K562 (cell line): ENCODE measurements around the gene SYNJ2. TPM values are rescaled to one million over a fixed set of nuclear protein-coding genes. Genes with fewer than 3 reads are reported as not detected.

Experiments
- ATAC-seq: fragments of 200-7000 bp; cut with Tn5 transposase; 3 replicates; pipeline ENCODE4 v1.9.1; 2020; ENCODE audit warnings: moderate library complexity
- BruUV-seq: library from RNA; stranded (reverse); fragments of 400-500 nt; replicated peaks from 2 replicates; lab custom pipeline; 2021; lab: Mats Ljungman, UMichigan
- CTCF ChIA-PET: fragments of 300-600 bp; formaldehyde crosslinking; extraction: SDS; loops from one replicate; lab custom pipeline; 2021; ENCODE audit warnings: low intra/inter-chr PET ratio; lab: Yijun Ruan, JAX
- POLR2A ChIA-PET: fragments of 300-600, 350-650 bp; sonication (Branson Sonifier 250); formaldehyde crosslinking; extraction: SDS; loops from one replicate; lab custom pipeline; 2021; ENCODE audit warnings: antibody characterized with exemption, inconsistent platforms; lab: Yijun Ruan, JAX
- DNase-seq, 4 experiments: peaks; one replicate each; pipeline versions ENCODE4 v3.0.0 to v3.0.0-alpha.2; 2011 to 2018; ENCODE audit warnings: low spot score in 3 of 4, mixed read lengths in 3 of 4; ENCODE audit errors: extremely low read depth in 1 of 4
- FAIRE-seq: peaks from 2 replicates; lab custom pipeline; 2011; peaks lifted over from hg19 to GRCh38; lab: Jason Lieb, UNC
- H2AFZ ChIP-seq: 2 replicates; pipeline ENCODE4 v1.6.0; 2011; ENCODE audit warnings: low read depth, low read length, control low read depth, inconsistent platforms
- H3K27ac ChIP-seq: fragments of 200-600 bp; 3 replicates; pipeline ENCODE4 v1.8.0; 2011; ENCODE audit warnings: low read depth, mild to moderate bottlenecking, control low read depth, inconsistent platforms, low read length, moderate library complexity, mixed read lengths; ENCODE audit errors: extremely low read depth
- H3K27me3 ChIP-seq, 2 experiments: fragments of 300-600 bp in 1 of 2; 2 replicates in 1 of 2; 3 replicates in 1 of 2; pipeline versions ENCODE4 v1.6.0 to v1.8.0; 2011; ENCODE audit warnings: inconsistent platforms in 2 of 2, low read length in 2 of 2, mild to moderate bottlenecking in 1 of 2, mixed read lengths in 1 of 2, moderate library complexity in 1 of 2; ENCODE audit not compliant: control insufficient read depth in 2 of 2, insufficient read depth in 2 of 2
- H3K36me3 ChIP-seq: fragments of 300-600 bp; 3 replicates; pipeline ENCODE4 v1.8.0; 2011; ENCODE audit warnings: mild to moderate bottlenecking, low read length, inconsistent platforms; ENCODE audit not compliant: control insufficient read depth, insufficient read depth
- H3K4me1 ChIP-seq, 2 experiments: fragments of 200-600 bp in 1 of 2; replicated peaks in 1 of 2; 2 replicates in 1 of 2; 3 replicates in 1 of 2; pipeline versions ENCODE4 v1.5.1 to v1.8.0; 2011; ENCODE audit warnings: inconsistent platforms in 2 of 2, low read length in 2 of 2, mild to moderate bottlenecking in 1 of 2, mixed read lengths in 1 of 2, moderate library complexity in 1 of 2; ENCODE audit not compliant: control insufficient read depth in 2 of 2, insufficient read depth in 2 of 2
- H3K4me2 ChIP-seq: 2 replicates; pipeline ENCODE4 v1.6.1; 2011; ENCODE audit warnings: low read length, control low read depth, inconsistent platforms, mixed read lengths; ENCODE audit not compliant: insufficient read depth
- H3K4me3 ChIP-seq: fragments of 200-600 bp; sonication (generic), shearing (Covaris generic); 2 replicates; pipeline ENCODE4 v1.5.1; 2016; ENCODE audit warnings: control low read depth, inconsistent platforms
- H3K79me2 ChIP-seq: fragments of 200-600 bp; 3 replicates; pipeline ENCODE4 v1.8.0; 2011; ENCODE audit warnings: low read length, inconsistent platforms; ENCODE audit not compliant: control insufficient read depth, insufficient read depth
- H3K9ac ChIP-seq, 2 experiments: 2 replicates each; pipeline versions ENCODE4 v1.6.0 to v1.6.1; 2011; ENCODE audit warnings: low read depth in 2 of 2, low read length in 2 of 2, control low read depth in 1 of 2, inconsistent platforms in 1 of 2, mild to moderate bottlenecking in 1 of 2, mixed read lengths in 1 of 2; ENCODE audit not compliant: insufficient read depth in 1 of 2
- H3K9me1 ChIP-seq: one replicate; pipeline ENCODE4 v1.6.0; 2011; ENCODE audit warnings: inconsistent platforms, mild to moderate bottlenecking, low read length, moderate library complexity; ENCODE audit not compliant: control insufficient read depth, insufficient read depth
- H3K9me3 ChIP-seq: replicated peaks from 2 replicates; pipeline ENCODE4 v1.5.1; 2011; ENCODE audit warnings: low read depth, low read length, inconsistent platforms; ENCODE audit not compliant: control insufficient read depth, insufficient read depth
- H4K20me1 ChIP-seq: replicated peaks from 2 replicates; pipeline ENCODE4 v1.6.1; 2011; ENCODE audit warnings: low read length, inconsistent platforms, mixed read lengths; ENCODE audit not compliant: control insufficient read depth, insufficient read depth
- ATF3 ChIP-seq, 2 experiments: fragments of 450-650 bp in 1 of 2; sonication (generic) in 1 of 2; formaldehyde crosslinking in 1 of 2; IDR thresholded peaks in 1 of 2; conservative IDR thresholded peaks in 1 of 2; 2 replicates each; pipeline versions ENCODE4 v1.6.1 to v1.8.1; 2016 to 2023; ENCODE audit warnings: mild to moderate bottlenecking in 2 of 2, moderate library complexity in 2 of 2, inconsistent platforms in 1 of 2, missing genetic modification reagents in 1 of 2
- BRD9 ChIP-seq: fragments of 450-650 bp; IDR thresholded peaks from 2 replicates; pipeline ENCODE4 v1.6.1; 2018; ENCODE audit warnings: low read depth; ENCODE audit not compliant: partially characterized antibody
- NUFIP1 ChIP-seq: fragments of 450-650 bp; IDR thresholded peaks from 2 replicates; pipeline ENCODE4 v1.6.1; 2018; ENCODE audit not compliant: partially characterized antibody
- PHTF2 ChIP-seq: fragments of 250-450 bp; sonication (Bioruptor Pico); IDR thresholded peaks from 2 replicates; pipeline ENCODE4 v1.5.0; 2021; ENCODE audit warnings: mild to moderate bottlenecking
- RHOXF2B ChIP-seq: fragments of 250-450 bp; sonication (Bioruptor Pico); conservative IDR thresholded peaks from 2 replicates; pipeline ENCODE4 v1.5.1; 2021
- SETDB1 ChIP-seq: IDR thresholded peaks from one replicate; pipeline ENCODE4 v1.6.1; 2012; ENCODE audit warnings: low read length, control low read depth, inconsistent platforms
- THRAP3 ChIP-seq: fragments of 450-650 bp; IDR thresholded peaks from 2 replicates; pipeline ENCODE4 v1.6.1; 2016; ENCODE audit warnings: mild to moderate bottlenecking, inconsistent platforms, borderline replicate concordance
- USF2 ChIP-seq: sonication (generic); formaldehyde crosslinking; IDR thresholded peaks from 2 replicates; pipeline ENCODE4 v1.5.0; 2020; ENCODE audit warnings: missing genetic modification reagents
- ZC3H11A ChIP-seq: IDR thresholded peaks from 2 replicates; pipeline ENCODE4 v1.6.1; 2012; ENCODE audit warnings: low read depth, low read length, improper control_type of control experiment
- ZNF431 ChIP-seq: sonication (generic); formaldehyde crosslinking; IDR thresholded peaks from 2 replicates; pipeline ENCODE4 v1.8.0; 2022; ENCODE audit warnings: mild to moderate bottlenecking, missing genetic modification reagents
- WGBS: fragments of 100-300 bp; shearing (Covaris generic); methylation state at CpG from one replicate; pipeline ENCODE4 v1.1.6; 2016; ENCODE audit warnings: low coverage, mixed read lengths; ENCODE audit not compliant: insufficient coverage; ENCODE audit errors: missing lambda C conversion rate; 5-methylcytosine and 5-hydroxymethylcytosine counted together
- in situ Hi-C: fragments of 300-500 bp; cut with MboI; formaldehyde crosslinking; loops from 4 replicates; pipeline ENCODE4 v1.15.0; 2018; ENCODE audit warnings: inconsistent platforms, mixed read lengths
- intact Hi-C: fragments of 100-400 bp; cut with micrococcal nuclease; formaldehyde crosslinking; loops from 2 replicates; pipeline ENCODE4 v1.14.2; 2022
- polyA plus RNA-seq, 8 experiments: library from polyadenylated mRNA; depleted of rRNA in 4 of 8; stranded (reverse) in 5 of 8; unstranded in 3 of 8; fragments of >200 nt; fragmentation: Nextera tagmentation in 2 of 8; fragmentation: Illumina TruSeq in 1 of 8; extraction: Ambion mirVana in 2 of 8; extraction: Trizol in 1 of 8; gene quantifications; 2 replicates each; pipeline versions ENCODE4 v1.2.1 to v1.2.3, GENCODE V29; 2011 to 2014; ENCODE audit warnings: inconsistent platforms in 1 of 8, missing spikeins in 1 of 8
- total RNA-seq, 7 experiments: library from RNA; depleted of rRNA in 6 of 7; stranded (reverse); fragments of >200 nt in 6 of 7; fragmentation: Illumina TruSeq in 2 of 7; extraction: Trizol in 2 of 7; gene quantifications; 2 replicates each; pipeline versions ENCODE4 v1.2.1 to v1.2.3, GENCODE V29; 2011 to 2021; ENCODE audit warnings: low replicate concordance in 1 of 7

The SYNJ2 gene
- total and polyA plus RNA-seq, 9 of the 15 experiments (the other 6 are each of a cell fraction or from before 2014, with no cell fraction given), result 3.0 to 27.7 (median 17.8) TPM

- Histone ChIP-seq H4K20me1 (peaks cover 13% of the 10 kb centered on the region), H3K79me2 (peaks cover 44% of the 10 kb centered on the region), H3K9me3 (no peaks in the 10 kb centered on the region), H3K36me3 (peaks cover 5% of the 10 kb centered on the region; the same call in 1 of the 3 replicates), H2AFZ (no peak overlapping the region), H3K27me3 (no peaks in the 10 kb centered on the region), H3K9me1 (peaks cover 9% of the 10 kb centered on the region), H3K4me3 (no peak overlapping the region), H3K27ac (no peak overlapping the region), H3K9ac (no peak overlapping the region; a peak in 1 of 4 replicates), H3K4me2 (no peak overlapping the region), H3K4me1 (peaks cover 30 to 49% of the 10 kb centered on the region in 2 experiments)
- DNase-seq (no peak), FAIRE-seq (no peak), ATAC-seq (no peak)
- 85% methylated on average over 17 of the region's 17 CpGs for WGBS
- TF ChIP-seq THRAP3 (no peak), RHOXF2B (CRISPR knock-in tag) (no peak), ZC3H11A (no peak), PHTF2 (CRISPR knock-in tag) (no peak), ZNF431 (CRISPR knock-in tag) (no peak), SETDB1 (no peak), BRD9 (no peak), ATF3 (IDR thresholded peaks at IDR 0.05) (no peak), ATF3 (CRISPR knock-in tag; conservative IDR thresholded peaks at IDR 0.05) (no peak), NUFIP1 (no peak), USF2 (CRISPR knock-in tag) (no peak)
- in situ Hi-C loops (no loop called here), intact Hi-C loops (no loop called here)
- CTCF ChIA-PET, result no interaction called here
- POLR2A ChIA-PET, result interaction anchor here (1.3 kb wide), 1 partner anchor 9 kb away, joined by 4 read pairs; no protein-coding TSS in a partner anchor
- BruUV-seq, result no TSS peak
These were observed 19.1 kb downstream of the SYNJ2 start for GRCh38 chr6:158000530-158001307.
